Measurements from ENCODE around the gene CBFA2T3. TPM values are rescaled to one million over a fixed set of nuclear protein-coding genes. Genes with fewer than 3 reads are reported as not detected.

The CBFA2T3 gene
- total RNA-seq, 1 donor from 2014 or later: 2.4 TPM

- Histone ChIP-seq H3K9ac (ENCODE audit: low read length) (no peak overlapping the region), H3K4me3 (ENCODE audit: insufficient read depth, low read depth, low read length) (no peak overlapping the region), H4K20me1 (ENCODE audit: insufficient read depth, low read length) (no peaks in the 10 kb centered on the region), H3K4me2 (ENCODE audit: low read length) (no peak overlapping the region), H3K27ac (ENCODE audit: low read depth, low read length) (no peak overlapping the region), H3K27me3 (ENCODE audit: insufficient read depth, low read length) (peaks cover 10% of the 10 kb centered on the region), H3K9me3 (ENCODE audit: insufficient read depth, low read depth, low read length) (no peaks in the 10 kb centered on the region), H3K79me2 (ENCODE audit: insufficient read depth, low read length) (no peaks in the 10 kb centered on the region), H2AFZ (ENCODE audit: low read depth, low read length) (no peak overlapping the region), H3K36me3 (ENCODE audit: insufficient read depth, low read length) (no peaks in the 10 kb centered on the region), H3K4me1 (ENCODE audit: insufficient read depth, low read length) (no peaks in the 10 kb centered on the region)
- no peak for FAIRE-seq
- Mint-ChIP-seq H3K9me3 (ENCODE audit: unreplicated experiment) (peaks cover 3% of the 10 kb centered on the region), H3K4me3 (ENCODE audit: unreplicated experiment) (no peak overlapping the region), H3K27ac (ENCODE audit: unreplicated experiment) (no peak overlapping the region), H3K4me1 (ENCODE audit: low read depth, unreplicated experiment) (no peaks in the 10 kb centered on the region), H3K27me3 (ENCODE audit: low read depth, unreplicated experiment) (peaks cover 57% of the 10 kb centered on the region), H3K36me3 (ENCODE audit: low read depth, unreplicated experiment) (peaks cover 6% of the 10 kb centered on the region)
- TF ChIP-seq EZH2 (IDR thresholded peaks at IDR 0.05; ENCODE audit: insufficient read depth, low read length) (no peak), CTCF (IDR thresholded peaks at IDR 0.05; ENCODE audit: insufficient read depth, low read depth, low read length) (no peak)
- no peak for DNase-seq (ENCODE audit: low read depth)
Measured at GRCh38 chr16:88960516-88960915, 16.5 kb downstream of the CBFA2T3 start.

GRCh38 chr16:88959022-88959421, 18.0 kb downstream of the CBFA2T3 start:
- no peak for TF ChIP-seq CTCF (IDR thresholded peaks at IDR 0.05; ENCODE audit: insufficient read depth, low read depth, low read length)
- no peak for TF ChIP-seq EZH2 (IDR thresholded peaks at IDR 0.05; ENCODE audit: insufficient read depth, low read length)
- no peak overlapping the region for H2AFZ ChIP-seq (ENCODE audit: low read depth, low read length)
- no peaks in the 10 kb centered on the region for H3K36me3 ChIP-seq (ENCODE audit: insufficient read depth, low read length)
- Mint-ChIP-seq H3K4me3 (ENCODE audit: unreplicated experiment) (no peak overlapping the region), H3K27me3 (ENCODE audit: low read depth, unreplicated experiment) (peaks cover 49% of the 10 kb centered on the region), H3K36me3 (ENCODE audit: low read depth, unreplicated experiment) (peaks cover 6% of the 10 kb centered on the region), H3K4me1 (ENCODE audit: low read depth, unreplicated experiment) (no peaks in the 10 kb centered on the region), H3K27ac (ENCODE audit: unreplicated experiment) (no peak overlapping the region), H3K9me3 (ENCODE audit: unreplicated experiment) (peaks cover 3% of the 10 kb centered on the region)
- no peaks in the 10 kb centered on the region for H3K4me1 ChIP-seq (ENCODE audit: insufficient read depth, low read length)
- H3K4me2 ChIP-seq (ENCODE audit: low read length): no peak overlapping the region
- H3K9ac ChIP-seq (ENCODE audit: low read length): no peak overlapping the region
- no peaks in the 10 kb centered on the region for H4K20me1 ChIP-seq (ENCODE audit: insufficient read depth, low read length)
- FAIRE-seq (no peak), DNase-seq (ENCODE audit: low read depth) (no peak)
- H3K79me2 ChIP-seq (ENCODE audit: insufficient read depth, low read length): no peaks in the 10 kb centered on the region
- H3K9me3 ChIP-seq (ENCODE audit: insufficient read depth, low read depth, low read length): no peaks in the 10 kb centered on the region
- no peak overlapping the region for H3K27ac ChIP-seq (ENCODE audit: low read depth, low read length)
- no peak overlapping the region for H3K4me3 ChIP-seq (ENCODE audit: insufficient read depth, low read depth, low read length)
- peaks cover 7% of the 10 kb centered on the region for H3K27me3 ChIP-seq (ENCODE audit: insufficient read depth, low read length)

GRCh38 chr16:88957887-88958577, 19.0 kb downstream of the CBFA2T3 start:
- Histone ChIP-seq H3K9ac (ENCODE audit: low read length) (no peak overlapping the region), H3K9me3 (ENCODE audit: insufficient read depth, low read depth, low read length) (no peaks in the 10 kb centered on the region), H3K4me2 (ENCODE audit: low read length) (no peak overlapping the region), H3K4me1 (ENCODE audit: insufficient read depth, low read length) (no peaks in the 10 kb centered on the region), H3K4me3 (ENCODE audit: insufficient read depth, low read depth, low read length) (no peak overlapping the region), H3K36me3 (ENCODE audit: insufficient read depth, low read length) (no peaks in the 10 kb centered on the region), H3K27me3 (ENCODE audit: insufficient read depth, low read length) (peaks cover 14% of the 10 kb centered on the region), H3K27ac (ENCODE audit: low read depth, low read length) (no peak overlapping the region), H4K20me1 (ENCODE audit: insufficient read depth, low read length) (no peaks in the 10 kb centered on the region), H3K79me2 (ENCODE audit: insufficient read depth, low read length) (no peaks in the 10 kb centered on the region), H2AFZ (ENCODE audit: low read depth, low read length) (no peak overlapping the region)
- H3K9me3 Mint-ChIP-seq (ENCODE audit: unreplicated experiment): peaks cover 3% of the 10 kb centered on the region
- TF ChIP-seq EZH2 (IDR thresholded peaks at IDR 0.05; ENCODE audit: insufficient read depth, low read length): no peak
- no peak for TF ChIP-seq CTCF (IDR thresholded peaks at IDR 0.05; ENCODE audit: insufficient read depth, low read depth, low read length)
- DNase-seq (ENCODE audit: low read depth) (no peak), FAIRE-seq (no peak)
- peaks cover 51% of the 10 kb centered on the region for H3K27me3 Mint-ChIP-seq (ENCODE audit: low read depth, unreplicated experiment)
- no peaks in the 10 kb centered on the region for H3K4me1 Mint-ChIP-seq (ENCODE audit: low read depth, unreplicated experiment)
- H3K4me3 Mint-ChIP-seq (ENCODE audit: unreplicated experiment): no peak overlapping the region
- H3K36me3 Mint-ChIP-seq (ENCODE audit: low read depth, unreplicated experiment): peaks cover 6% of the 10 kb centered on the region
- H3K27ac Mint-ChIP-seq (ENCODE audit: unreplicated experiment): no peak overlapping the region

Data from astrocyte (in vitro differentiated cells and primary cell).